Astrocyte of the hippocampus (primary cell): ENCODE data around the gene RPL32.
"Not testable (repeated sequence)": the region's sequence is repeated elsewhere in the genome, so short reads cannot be mapped to it uniquely, and the experiment has no call there.

Source experiments
- DNase-seq: peaks from one replicate; pipeline ENCODE4 v3.0.0; 2011; ENCODE audit warnings: low read depth, low spot score

RPL32 gene

DNA sequence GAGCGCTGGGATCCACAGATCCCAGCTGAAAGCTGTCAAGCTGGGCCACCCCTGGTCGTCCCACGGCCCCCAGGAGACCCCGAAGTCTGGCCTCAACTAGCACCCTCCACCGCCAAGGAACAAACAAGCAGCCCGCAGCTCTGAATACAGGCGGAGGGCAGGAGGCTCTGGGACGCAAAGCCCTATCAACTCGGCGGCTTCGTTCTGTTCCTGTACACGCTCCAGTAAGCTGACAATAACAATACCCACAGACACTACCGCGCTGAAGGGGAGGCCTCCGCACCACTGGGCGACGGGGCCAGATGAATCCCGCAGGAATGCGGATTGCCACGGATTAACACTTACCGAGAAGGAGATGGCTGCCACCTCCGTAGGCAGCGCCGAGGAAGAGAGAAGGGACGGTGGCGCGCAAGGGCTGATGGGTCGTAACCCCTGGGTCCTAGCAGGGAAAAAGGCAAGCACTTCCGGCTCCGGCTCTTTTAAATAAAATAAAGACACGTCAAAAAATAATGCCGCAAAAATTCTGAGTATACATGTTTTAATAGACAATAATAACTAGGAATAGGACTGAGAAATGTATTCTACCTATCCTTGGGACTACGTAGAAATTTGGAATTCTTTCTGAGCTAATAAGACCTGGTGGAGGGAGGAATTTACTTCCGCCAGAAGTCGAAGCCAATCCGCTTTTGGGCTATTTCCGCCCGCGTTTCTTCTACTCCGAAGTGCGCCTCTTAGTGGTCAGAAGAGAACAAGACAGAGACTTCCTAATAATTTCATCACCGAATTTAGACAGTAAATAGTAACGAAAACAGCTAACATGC, at the start of gene RPL32:
RPL32 (minus strand) TSS at position 417 of the 821 bp plus-strand sequence. CDS start 1,328 bp downstream, outside the sequence.
- peak; percentile 96 for DNase-seq

GRCh38 chr3:12890610-12891390, 49.4 kb upstream of the RPL32 start:
- DNase-seq, result peak; percentile 44

GRCh38 chr3:12886736-12887135, 45.4 kb upstream of the RPL32 start:
- no peak for DNase-seq

- DNase-seq, result no peak
Observed at GRCh38 chr3:12886106-12886679, 44.8 kb upstream of the RPL32 start.

- DNase-seq, result no peak
Observed at GRCh38 chr3:12885583-12885930, 44.2 kb upstream of the RPL32 start.

DNA sequence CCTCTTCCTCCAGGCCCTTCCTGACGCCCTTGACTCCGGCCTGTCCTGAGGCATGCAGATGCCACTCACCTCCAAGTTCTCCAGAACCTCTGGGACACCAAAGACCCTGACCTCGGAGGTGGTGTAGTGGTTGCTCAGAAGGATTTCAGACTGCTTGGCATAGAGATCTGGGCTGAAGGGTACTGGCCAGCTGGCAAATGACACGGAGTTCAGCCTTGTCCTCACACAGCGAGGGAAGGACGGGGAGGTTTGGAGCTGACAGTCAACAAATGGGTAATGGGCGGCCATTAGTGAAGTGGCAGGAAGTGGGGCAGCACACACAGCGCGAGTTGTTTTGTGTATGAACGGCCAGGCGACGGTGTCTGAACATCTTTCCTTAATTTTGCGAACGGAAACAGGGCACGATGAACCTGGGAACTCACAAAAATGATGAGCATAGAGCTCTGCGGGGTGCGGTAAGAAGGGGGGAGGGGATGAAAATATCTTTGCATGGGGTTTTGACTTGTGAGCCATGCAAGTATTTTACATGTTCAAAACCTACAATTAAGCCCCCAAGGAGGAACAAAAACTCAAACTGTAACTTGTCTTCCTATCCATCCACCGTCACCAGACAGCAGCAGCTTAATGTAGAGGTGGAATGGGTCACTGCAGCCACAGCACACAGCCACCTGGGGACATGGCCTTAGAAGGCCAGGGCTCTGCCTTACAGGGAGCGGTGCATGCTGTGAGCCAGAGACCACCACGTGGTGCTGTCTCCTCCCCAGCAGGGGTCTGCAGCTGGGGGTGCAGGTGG, 43.6 kb upstream of the RPL32 start:
- DNase-seq, result no peak

- peak; percentile 82 for DNase-seq
Observed at GRCh38 chr3:12884186-12884680, 42.9 kb upstream of the RPL32 start.

- DNase-seq, result no peak
Observed at GRCh38 chr3:12882336-12883310, 41.3 kb upstream of the RPL32 start.

GRCh38 chr3:12881858-12882257, 40.5 kb upstream of the RPL32 start:
- not testable (repeated sequence) for DNase-seq

DNA sequence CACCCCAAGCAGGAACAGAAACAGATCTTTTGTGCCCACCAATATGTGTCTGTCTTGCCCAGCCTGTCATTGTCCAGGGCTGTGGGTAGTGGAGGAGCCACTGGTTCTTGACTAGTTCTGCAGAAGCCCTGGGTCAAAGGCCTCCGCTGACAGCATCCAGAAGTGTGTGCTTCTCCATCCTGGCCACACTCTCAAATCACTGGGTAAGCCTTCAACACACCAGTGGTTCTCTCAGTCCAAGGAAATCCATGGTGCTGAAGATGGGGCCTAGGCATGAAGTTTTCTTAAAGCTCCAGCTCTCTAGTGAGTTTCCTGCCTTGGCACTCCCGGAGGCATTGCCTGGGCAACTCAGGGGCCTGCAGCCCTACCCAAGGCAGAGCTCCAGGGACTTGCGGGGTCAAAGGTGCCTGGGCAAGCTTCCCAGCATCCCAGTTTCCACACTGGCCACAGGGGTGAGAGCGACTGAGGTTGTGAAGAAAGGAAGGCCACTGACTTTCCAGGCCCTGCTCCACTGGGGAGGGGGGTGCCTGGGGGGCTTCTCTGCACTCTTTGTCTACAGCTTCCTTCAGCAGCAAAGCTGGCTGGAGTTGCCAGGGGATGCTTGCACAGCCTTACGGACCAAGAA, 37.9 kb upstream of the RPL32 start:
- no peak for DNase-seq

DNA sequence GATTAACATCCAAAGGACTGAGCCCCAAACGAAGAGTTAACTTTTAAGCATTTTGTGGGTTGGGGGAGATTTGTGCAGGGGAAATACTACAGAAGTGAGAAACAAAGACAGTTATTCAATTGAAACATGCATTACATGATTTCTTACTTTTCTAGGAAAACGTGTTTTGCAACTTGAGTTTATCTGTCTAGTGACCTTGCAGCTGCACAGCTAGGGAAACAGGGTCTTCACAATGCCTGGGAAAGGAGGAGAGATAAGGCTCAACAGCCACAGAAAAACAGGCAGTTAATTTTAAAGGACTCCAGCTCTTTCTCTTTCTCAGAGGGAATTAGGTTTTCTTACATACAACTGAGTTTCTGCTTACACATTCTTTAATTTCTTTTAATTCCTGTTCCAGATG, 37.4 kb upstream of the RPL32 start:
- not testable (repeated sequence) for DNase-seq

- DNase-seq, result no peak
Observed at GRCh38 chr3:12878141-12878574, 36.8 kb upstream of the RPL32 start.

DNA sequence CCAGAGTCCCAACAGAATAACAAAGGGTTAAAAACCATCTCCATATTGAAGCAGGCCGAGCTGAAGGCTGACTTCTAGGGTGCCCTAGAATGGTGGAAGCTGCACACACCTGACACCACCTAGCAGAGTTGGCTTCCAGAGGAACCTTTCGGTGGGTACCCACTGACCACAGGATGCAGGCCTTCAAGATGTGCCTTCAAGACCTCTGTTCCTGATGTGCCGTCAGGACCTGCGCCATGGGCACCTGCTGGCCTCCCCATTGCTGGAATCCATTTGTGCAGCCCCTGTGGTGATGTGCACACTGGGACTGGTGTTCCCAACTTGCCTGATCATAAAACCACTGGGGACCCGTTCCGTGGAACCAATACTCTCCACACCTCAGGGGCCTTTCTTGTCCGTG, 35.7 kb upstream of the RPL32 start:
- DNase-seq, result no peak

- peak; percentile 64 for DNase-seq
Observed at GRCh38 chr3:12875857-12876836, 34.8 kb upstream of the RPL32 start.

DNA sequence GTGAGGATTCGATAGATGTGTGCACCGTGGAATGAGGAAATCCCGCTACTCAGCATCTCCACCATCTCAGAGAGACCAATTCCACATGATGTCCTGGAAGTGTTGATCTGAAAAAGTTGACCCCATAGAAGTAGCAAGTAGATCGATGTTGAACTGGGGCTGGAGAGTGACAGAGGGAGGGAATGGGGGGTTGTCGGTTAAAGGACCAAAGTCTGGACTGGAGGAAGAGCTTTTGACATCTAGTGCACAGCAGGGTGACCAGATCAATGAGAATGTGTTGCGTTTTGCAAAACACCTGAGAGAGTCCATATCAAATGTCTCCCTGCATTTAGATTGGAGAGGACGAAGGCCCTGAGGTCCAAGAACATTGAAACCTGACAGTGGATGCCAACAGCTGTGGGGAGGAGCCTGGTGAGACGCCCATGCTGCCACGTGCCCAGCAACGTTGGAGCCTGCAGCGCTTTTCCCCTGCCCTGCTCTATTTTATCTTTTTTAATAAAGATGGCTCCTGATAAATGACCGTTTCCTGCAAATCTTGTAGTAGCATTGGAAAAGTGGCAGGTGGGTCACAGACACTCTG, 30.1 kb upstream of the RPL32 start:
- DNase-seq, result no peak

GRCh38 chr3:12870942-12871341, 29.6 kb upstream of the RPL32 start:
- no peak for DNase-seq

- DNase-seq, result peak; percentile 38
Observed at GRCh38 chr3:12869035-12869621, 27.8 kb upstream of the RPL32 start.
